ENCODE measurements around the gene ENTHD1.

Gene ENTHD1

GRCh38 chr22:39712081-39712480 is 181.5 kb downstream of the ENTHD1 start:
- no peak for DNase-seq

GRCh38 chr22:39710380-39711150 is 183.0 kb downstream of the ENTHD1 start:
- DNase-seq = no peak

GRCh38 chr22:39707816-39708215 is 185.7 kb downstream of the ENTHD1 start:
- no peak for DNase-seq

- no peak for DNase-seq
Measured at GRCh38 chr22:39707351-39707750, 186.2 kb downstream of the ENTHD1 start.

- DNase-seq = no peak
Measured at GRCh38 chr22:39706376-39707140, 187.0 kb downstream of the ENTHD1 start.

- no peak for DNase-seq
Measured at GRCh38 chr22:39705386-39705785, 188.2 kb downstream of the ENTHD1 start.

- DNase-seq = no peak
Measured at GRCh38 chr22:39703928-39704639, 189.5 kb downstream of the ENTHD1 start.

GRCh38 chr22:39703091-39703490 is 190.5 kb downstream of the ENTHD1 start:
- DNase-seq = no peak

- no peak for DNase-seq
Measured at GRCh38 chr22:39700565-39700964, 193.0 kb downstream of the ENTHD1 start.

GRCh38 chr22:39699631-39700360 is 193.8 kb downstream of the ENTHD1 start:
- no peak for DNase-seq

GRCh38 chr22:39697790-39698430 is 195.7 kb downstream of the ENTHD1 start:
- DNase-seq = no peak

- no peak for DNase-seq
Measured at GRCh38 chr22:39693943-39694500, 199.5 kb downstream of the ENTHD1 start.

All from NCI-H748 treated with DMSO at 0.1 percent for 48 hours (cell line).